ENCODE results near the gene DDX39B. TPM values are rescaled to one million over a fixed set of nuclear protein-coding genes. Genes with fewer than 3 reads are reported as not detected.
A peak's percentile ranks its signal among the peaks of the same experiment; 100 is the strongest.

DDX39B gene
- total RNA-seq, 1 experiment from 2014 or later, result 565 TPM

DNA sequence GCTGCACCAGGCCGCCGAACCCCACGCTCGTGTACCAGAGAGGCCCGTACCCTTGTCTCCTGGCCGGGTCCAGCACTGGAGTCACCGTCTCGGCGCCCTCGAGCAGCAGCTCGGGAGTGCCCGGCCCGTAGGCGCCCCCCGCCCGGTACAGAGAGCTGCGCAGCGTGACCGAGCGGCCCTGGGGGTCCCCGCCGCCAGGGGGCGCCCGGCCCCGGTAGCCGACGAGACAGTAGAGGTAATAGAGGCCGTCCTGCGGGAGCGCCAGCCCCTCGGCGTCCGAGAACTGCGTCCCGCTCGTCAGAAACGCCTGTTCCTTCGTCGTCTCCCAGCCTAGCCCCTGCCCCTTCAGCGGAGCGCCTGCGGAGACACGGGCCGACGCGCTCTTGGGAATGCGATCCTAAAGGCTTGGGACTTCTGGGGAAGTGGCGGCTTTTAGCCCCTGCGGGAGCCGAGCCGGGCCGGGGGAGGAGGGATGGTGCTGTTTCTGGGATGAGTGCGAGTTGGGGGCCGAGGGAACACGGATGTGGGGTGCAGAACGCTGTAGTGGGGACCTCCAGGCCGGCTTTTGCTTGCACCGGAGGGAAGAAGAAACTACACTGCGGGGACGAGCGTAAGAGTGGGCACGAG lies 39.1 kb upstream of the DDX39B start:
- H3K4me3 Mint-ChIP-seq (ENCODE audit: unreplicated experiment), result peak overlapping the region; percentile 96
- ChIA-PET CTCF (interaction anchor here (0.6 to 18.9 kb wide), 8 partner anchors 9 to 1016 kb away, joined by 3 to 215 read pairs (median 4); partner anchors contain the start of genes NCR3 and NFKBIL1), POLR2A (interaction anchor here (0.7 to 1.5 kb wide), 3 partner anchors 17 to 121 kb away, joined by 4 read pairs; partner anchors contain the start of gene DDX39B)
- TF ChIP-seq, protein P1, sequence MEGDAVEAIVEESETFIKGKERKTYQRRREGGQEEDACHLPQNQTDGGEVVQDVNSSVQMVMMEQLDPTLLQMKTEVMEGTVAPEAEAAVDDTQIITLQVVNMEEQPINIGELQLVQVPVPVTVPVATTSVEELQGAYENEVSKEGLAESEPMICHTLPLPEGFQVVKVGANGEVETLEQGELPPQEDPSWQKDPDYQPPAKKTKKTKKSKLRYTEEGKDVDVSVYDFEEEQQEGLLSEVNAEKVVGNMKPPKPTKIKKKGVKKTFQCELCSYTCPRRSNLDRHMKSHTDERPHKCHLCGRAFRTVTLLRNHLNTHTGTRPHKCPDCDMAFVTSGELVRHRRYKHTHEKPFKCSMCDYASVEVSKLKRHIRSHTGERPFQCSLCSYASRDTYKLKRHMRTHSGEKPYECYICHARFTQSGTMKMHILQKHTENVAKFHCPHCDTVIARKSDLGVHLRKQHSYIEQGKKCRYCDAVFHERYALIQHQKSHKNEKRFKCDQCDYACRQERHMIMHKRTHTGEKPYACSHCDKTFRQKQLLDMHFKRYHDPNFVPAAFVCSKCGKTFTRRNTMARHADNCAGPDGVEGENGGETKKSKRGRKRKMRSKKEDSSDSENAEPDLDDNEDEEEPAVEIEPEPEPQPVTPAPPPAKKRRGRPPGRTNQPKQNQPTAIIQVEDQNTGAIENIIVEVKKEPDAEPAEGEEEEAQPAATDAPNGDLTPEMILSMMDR (IDR thresholded peaks at IDR 0.05; ENCODE audit: unreplicated experiment), result peak; percentile 87
- H3K27ac Mint-ChIP-seq (ENCODE audit: low read depth, unreplicated experiment), result peak overlapping the region; percentile 66
- no TSS peak for BruUV-seq (replicated peaks)
- DNase-seq (ENCODE audit: unreplicated experiment), result peak; percentile 61
- H3K27me3 Mint-ChIP-seq (ENCODE audit: insufficient read depth, unreplicated experiment), result no peaks in the 10 kb centered on the region
- peaks cover 10% of the 10 kb centered on the region for H3K4me1 Mint-ChIP-seq (ENCODE audit: insufficient read depth, unreplicated experiment)
- H3K36me3 Mint-ChIP-seq (ENCODE audit: insufficient read depth, unreplicated experiment), result peaks cover 3% of the 10 kb centered on the region
- intact Hi-C loops (cut with micrococcal nuclease), result loop anchor here (1.0 to 5.0 kb wide), 2 partner anchors 17 to 34 kb away; partner anchors contain the start of genes ATP6V1G2 and NFKBIL1
- H3K9me3 Mint-ChIP-seq (ENCODE audit: unreplicated experiment), result no peaks in the 10 kb centered on the region

DNA sequence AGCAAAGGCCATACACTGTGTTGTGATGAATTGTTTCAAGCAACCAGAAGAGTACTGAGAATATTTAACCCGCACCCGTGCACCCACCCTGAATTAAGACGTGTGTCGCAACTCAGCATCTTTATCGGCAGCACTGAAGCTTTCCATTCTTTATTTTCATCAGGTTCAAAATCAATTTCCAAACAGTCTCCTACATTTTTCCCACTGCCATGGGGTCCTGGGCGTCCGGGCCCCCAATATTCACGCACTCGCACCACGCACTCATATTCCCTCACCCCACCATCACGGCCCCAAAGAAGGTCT lies 38.6 kb upstream of the DDX39B start:
- Mint-ChIP-seq H3K27ac (ENCODE audit: low read depth, unreplicated experiment) (no peak overlapping the region), H3K4me1 (ENCODE audit: insufficient read depth, unreplicated experiment) (peaks cover 10% of the 10 kb centered on the region), H3K4me3 (ENCODE audit: unreplicated experiment) (no peak overlapping the region), H3K27me3 (ENCODE audit: insufficient read depth, unreplicated experiment) (no peaks in the 10 kb centered on the region), H3K36me3 (ENCODE audit: insufficient read depth, unreplicated experiment) (peaks cover 7% of the 10 kb centered on the region), H3K9me3 (ENCODE audit: unreplicated experiment) (no peaks in the 10 kb centered on the region)
- intact Hi-C loops (cut with micrococcal nuclease), result loop anchor here (5.0 kb wide), 1 partner anchor 33 kb away; the partner anchor contains the start of genes ATP6V1G2 and NFKBIL1
- ChIA-PET POLR2A (interaction anchor here (0.7 to 1.1 kb wide), 2 partner anchors 17 to 122 kb away, joined by 4 read pairs; no protein-coding TSS in a partner anchor), CTCF (interaction anchor here (0.6 to 18.9 kb wide), 8 partner anchors 10 to 551 kb away, joined by 3 to 215 read pairs (median 4); partner anchors contain the start of genes NCR3 and NFKBIL1)
- TF ChIP-seq, protein P1 (IDR thresholded peaks at IDR 0.05; ENCODE audit: unreplicated experiment), result no peak
- BruUV-seq (replicated peaks), result no TSS peak
- no peak for DNase-seq (ENCODE audit: unreplicated experiment)

DNA sequence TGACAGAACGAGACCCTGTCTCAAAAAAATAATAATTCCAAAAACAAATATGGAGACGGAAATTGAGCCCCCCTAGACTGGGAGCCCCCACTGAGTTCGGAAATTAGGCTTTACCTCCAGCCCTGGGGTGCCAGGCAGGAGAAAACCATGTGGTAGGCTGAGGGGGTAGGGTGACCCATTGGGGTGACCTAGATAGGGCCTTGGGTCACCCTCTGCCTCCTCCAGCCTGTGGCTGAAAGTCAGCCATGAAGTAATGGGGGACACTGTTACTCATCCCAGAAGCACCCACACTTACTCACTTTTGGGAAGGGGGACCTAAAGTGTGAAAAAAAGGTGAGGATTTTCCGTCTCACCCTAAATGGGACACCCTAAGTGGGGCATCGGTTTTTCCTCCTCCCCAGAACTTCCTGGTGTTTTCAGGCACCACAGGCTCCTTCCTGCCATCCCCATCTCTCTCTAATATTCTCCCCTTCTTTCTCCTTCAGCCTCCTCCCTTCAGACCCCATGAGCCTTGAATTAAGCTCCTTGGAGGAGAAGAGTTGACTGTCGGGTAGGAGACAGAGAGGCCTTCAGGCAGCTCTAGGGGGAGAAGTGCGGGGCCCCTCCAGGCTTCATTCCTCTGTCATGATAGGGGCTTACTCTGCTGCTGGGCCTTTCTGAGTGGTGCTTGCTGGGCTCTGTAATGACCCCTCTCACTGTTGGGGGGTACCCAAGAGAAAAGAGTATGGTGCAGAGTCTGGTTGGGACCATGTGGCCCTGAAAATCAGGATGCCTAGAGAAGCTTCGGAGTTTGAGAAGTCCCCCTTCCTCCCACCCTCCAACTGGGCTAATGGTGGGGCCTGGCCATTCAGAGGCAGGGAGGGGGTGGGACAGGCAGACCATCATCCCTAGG lies 38.0 kb upstream of the DDX39B start:
- H3K4me3 Mint-ChIP-seq (ENCODE audit: unreplicated experiment), result no peak overlapping the region
- peaks cover 10% of the 10 kb centered on the region for H3K4me1 Mint-ChIP-seq (ENCODE audit: insufficient read depth, unreplicated experiment)
- TF ChIP-seq, protein P1 (IDR thresholded peaks at IDR 0.05; ENCODE audit: unreplicated experiment), result no peak
- BruUV-seq (replicated peaks), result no TSS peak
- no peaks in the 10 kb centered on the region for H3K9me3 Mint-ChIP-seq (ENCODE audit: unreplicated experiment)
- peaks cover under 1% of the 10 kb centered on the region for H3K27me3 Mint-ChIP-seq (ENCODE audit: insufficient read depth, unreplicated experiment)
- H3K27ac Mint-ChIP-seq (ENCODE audit: low read depth, unreplicated experiment), result no peak overlapping the region
- peaks cover 7% of the 10 kb centered on the region for H3K36me3 Mint-ChIP-seq (ENCODE audit: insufficient read depth, unreplicated experiment)
- intact Hi-C loops (cut with micrococcal nuclease), result loop anchor here (5.0 kb wide), 1 partner anchor 32 kb away; the partner anchor contains the start of genes ATP6V1G2 and NFKBIL1
- ChIA-PET POLR2A (interaction anchor here (0.6 to 1.7 kb wide), 3 partner anchors 30 to 599 kb away, joined by 4 to 10 read pairs (median 4); partner anchors contain the start of gene DDX39B), CTCF (interaction anchor here (0.6 to 18.9 kb wide), 8 partner anchors 9 to 552 kb away, joined by 3 to 215 read pairs (median 4); partner anchors contain the start of genes NCR3 and NFKBIL1)
- no peak for DNase-seq (ENCODE audit: unreplicated experiment)

Data from MCF 10A (cell line).